Neural cell (in vitro differentiated cells): Measurements from ENCODE around the gene LEP.

Source experiments
- EP300 ChIP-seq: fragments of 450-650 bp; conservative IDR thresholded peaks from 2 replicates; pipeline ENCODE4 v1.6.1; 2014; ENCODE audit warnings: antibody characterized with exemption, mild to moderate bottlenecking, moderate library complexity; ENCODE audit not compliant: poor library complexity, severe bottlenecking
- EZH2 ChIP-seq: fragments of 200-600, 300-800 bp; shearing (Covaris generic), sonication (generic); IDR thresholded peaks from 2 replicates; pipeline ENCODE4 v1.6.1; 2014; ENCODE audit warnings: antibody characterized with exemption, low read length, borderline replicate concordance, mild to moderate bottlenecking; ENCODE audit not compliant: insufficient read depth, poor library complexity, severe bottlenecking
- MXI1 ChIP-seq: fragments of 450-650 bp; conservative IDR thresholded peaks from 2 replicates; pipeline ENCODE4 v1.6.1; 2014; ENCODE audit warnings: antibody characterized with exemption, mild to moderate bottlenecking; ENCODE audit not compliant: poor library complexity, severe bottlenecking
- POLR2AphosphoS5 ChIP-seq: IDR thresholded peaks from 2 replicates; pipeline ENCODE4 v1.6.1; 2012
- RAD21 ChIP-seq: fragments of 450-650 bp; conservative IDR thresholded peaks from 2 replicates; pipeline ENCODE4 v1.6.1; 2014; ENCODE audit warnings: antibody characterized with exemption, mild to moderate bottlenecking, moderate library complexity
- SMC3 ChIP-seq: fragments of 450-650 bp; conservative IDR thresholded peaks from 2 replicates; pipeline ENCODE4 v1.6.1; 2014; ENCODE audit warnings: antibody characterized with exemption, mild to moderate bottlenecking, moderate library complexity; ENCODE audit not compliant: poor library complexity
- TAF1 ChIP-seq: IDR thresholded peaks from 2 replicates; pipeline ENCODE4 v1.6.1; 2012; ENCODE audit warnings: low read depth
- TF ChIP-seq, protein P1 (sequence below): fragments of 450-650 bp; IDR thresholded peaks from 2 replicates; pipeline ENCODE4 v1.5.1; 2014; ENCODE audit warnings: antibody characterized with exemption, mild to moderate bottlenecking, moderate library complexity; ENCODE audit not compliant: poor library complexity, severe bottlenecking
- TF ChIP-seq, protein P2 (sequence below): IDR thresholded peaks from 2 replicates; pipeline ENCODE4 v1.6.1; 2012; ENCODE audit warnings: borderline replicate concordance

- TF ChIP-seq SMC3 (no peak), EP300 (no peak), EZH2 (no peak), TAF1 (no peak), POLR2AphosphoS5 (no peak), MXI1 (no peak), RAD21 (no peak)
- TF ChIP-seq, protein P1, sequence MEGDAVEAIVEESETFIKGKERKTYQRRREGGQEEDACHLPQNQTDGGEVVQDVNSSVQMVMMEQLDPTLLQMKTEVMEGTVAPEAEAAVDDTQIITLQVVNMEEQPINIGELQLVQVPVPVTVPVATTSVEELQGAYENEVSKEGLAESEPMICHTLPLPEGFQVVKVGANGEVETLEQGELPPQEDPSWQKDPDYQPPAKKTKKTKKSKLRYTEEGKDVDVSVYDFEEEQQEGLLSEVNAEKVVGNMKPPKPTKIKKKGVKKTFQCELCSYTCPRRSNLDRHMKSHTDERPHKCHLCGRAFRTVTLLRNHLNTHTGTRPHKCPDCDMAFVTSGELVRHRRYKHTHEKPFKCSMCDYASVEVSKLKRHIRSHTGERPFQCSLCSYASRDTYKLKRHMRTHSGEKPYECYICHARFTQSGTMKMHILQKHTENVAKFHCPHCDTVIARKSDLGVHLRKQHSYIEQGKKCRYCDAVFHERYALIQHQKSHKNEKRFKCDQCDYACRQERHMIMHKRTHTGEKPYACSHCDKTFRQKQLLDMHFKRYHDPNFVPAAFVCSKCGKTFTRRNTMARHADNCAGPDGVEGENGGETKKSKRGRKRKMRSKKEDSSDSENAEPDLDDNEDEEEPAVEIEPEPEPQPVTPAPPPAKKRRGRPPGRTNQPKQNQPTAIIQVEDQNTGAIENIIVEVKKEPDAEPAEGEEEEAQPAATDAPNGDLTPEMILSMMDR, result no peak
- TF ChIP-seq, protein P2, sequence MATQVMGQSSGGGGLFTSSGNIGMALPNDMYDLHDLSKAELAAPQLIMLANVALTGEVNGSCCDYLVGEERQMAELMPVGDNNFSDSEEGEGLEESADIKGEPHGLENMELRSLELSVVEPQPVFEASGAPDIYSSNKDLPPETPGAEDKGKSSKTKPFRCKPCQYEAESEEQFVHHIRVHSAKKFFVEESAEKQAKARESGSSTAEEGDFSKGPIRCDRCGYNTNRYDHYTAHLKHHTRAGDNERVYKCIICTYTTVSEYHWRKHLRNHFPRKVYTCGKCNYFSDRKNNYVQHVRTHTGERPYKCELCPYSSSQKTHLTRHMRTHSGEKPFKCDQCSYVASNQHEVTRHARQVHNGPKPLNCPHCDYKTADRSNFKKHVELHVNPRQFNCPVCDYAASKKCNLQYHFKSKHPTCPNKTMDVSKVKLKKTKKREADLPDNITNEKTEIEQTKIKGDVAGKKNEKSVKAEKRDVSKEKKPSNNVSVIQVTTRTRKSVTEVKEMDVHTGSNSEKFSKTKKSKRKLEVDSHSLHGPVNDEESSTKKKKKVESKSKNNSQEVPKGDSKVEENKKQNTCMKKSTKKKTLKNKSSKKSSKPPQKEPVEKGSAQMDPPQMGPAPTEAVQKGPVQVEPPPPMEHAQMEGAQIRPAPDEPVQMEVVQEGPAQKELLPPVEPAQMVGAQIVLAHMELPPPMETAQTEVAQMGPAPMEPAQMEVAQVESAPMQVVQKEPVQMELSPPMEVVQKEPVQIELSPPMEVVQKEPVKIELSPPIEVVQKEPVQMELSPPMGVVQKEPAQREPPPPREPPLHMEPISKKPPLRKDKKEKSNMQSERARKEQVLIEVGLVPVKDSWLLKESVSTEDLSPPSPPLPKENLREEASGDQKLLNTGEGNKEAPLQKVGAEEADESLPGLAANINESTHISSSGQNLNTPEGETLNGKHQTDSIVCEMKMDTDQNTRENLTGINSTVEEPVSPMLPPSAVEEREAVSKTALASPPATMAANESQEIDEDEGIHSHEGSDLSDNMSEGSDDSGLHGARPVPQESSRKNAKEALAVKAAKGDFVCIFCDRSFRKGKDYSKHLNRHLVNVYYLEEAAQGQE, result no peak
Measured at GRCh38 chr7:128197989-128198580, 43.0 kb upstream of the LEP start.
